ENCODE results near the gene CYP11A1. TPM values are rescaled to one million over a fixed set of nuclear protein-coding genes. Genes with fewer than 3 reads are reported as not detected.

The CYP11A1 gene
- total and polyA plus RNA-seq, 3 experiments from 2014 or later: not detected

- H3K4me1 Mint-ChIP-seq: peaks cover 14 to 66% (median 27%) of the 10 kb centered on the region in 3 donors
- peak overlapping the region in 4 of 8 donors; percentile 29 to 70 (median 55) for H3K27ac Mint-ChIP-seq
- DNase-seq: no peak
- H3K27me3 Mint-ChIP-seq: peaks cover 0 to 1% of the 10 kb centered on the region in 2 donors
- Histone ChIP-seq H3K9me3 (ENCODE audit: low read length) (no peaks in the 10 kb centered on the region), H3K27me3 (ENCODE audit: insufficient read depth, low read length, poor library complexity, severe bottlenecking) (no peaks in the 10 kb centered on the region), H3K36me3 (ENCODE audit: insufficient read depth, low read length) (no peaks in the 10 kb centered on the region), H3K27ac (ENCODE audit: low read depth, low read length) (no peak overlapping the region), H3K4me1 (ENCODE audit: insufficient read depth, low read length) (peaks cover 20% of the 10 kb centered on the region), H3K4me3 (ENCODE audit: low read length) (no peak overlapping the region)
- H3K4me3 Mint-ChIP-seq: no peak overlapping the region
- ChIA-PET CTCF (interaction anchor here (1.2 kb wide), 1 partner anchor 188 kb away, joined by 3 read pairs; no protein-coding TSS in a partner anchor), POLR2A (no interaction called here)
- no peaks in the 10 kb centered on the region for H3K36me3 Mint-ChIP-seq
- no peaks in the 10 kb centered on the region for H3K9me3 Mint-ChIP-seq
These were observed 51.3 kb downstream of the CYP11A1 start for GRCh38 chr15:74316141-74316540.

GRCh38 chr15:74315626-74316025 lies 51.8 kb downstream of the CYP11A1 start:
- DNase-seq: no peak
- Histone ChIP-seq H3K27ac (ENCODE audit: low read depth, low read length) (no peak overlapping the region), H3K9me3 (ENCODE audit: low read length) (no peaks in the 10 kb centered on the region), H3K36me3 (ENCODE audit: insufficient read depth, low read length) (no peaks in the 10 kb centered on the region), H3K4me1 (ENCODE audit: insufficient read depth, low read length) (peaks cover 20% of the 10 kb centered on the region), H3K4me3 (ENCODE audit: low read length) (no peak overlapping the region), H3K27me3 (ENCODE audit: insufficient read depth, low read length, poor library complexity, severe bottlenecking) (no peaks in the 10 kb centered on the region)
- H3K27me3 Mint-ChIP-seq: peaks cover 0 to 1% of the 10 kb centered on the region in 2 donors
- no peaks in the 10 kb centered on the region for H3K36me3 Mint-ChIP-seq
- no peaks in the 10 kb centered on the region for H3K9me3 Mint-ChIP-seq
- peak overlapping the region; percentile 3 to 53 (median 35) for H3K4me3 Mint-ChIP-seq
- ChIA-PET CTCF (interaction anchor here (0.9 to 1.2 kb wide), 2 partner anchors 177 to 187 kb away, joined by 3 read pairs; no protein-coding TSS in a partner anchor), POLR2A (interaction anchor here (0.6 kb wide), 1 partner anchor 1036 kb away, joined by 8 read pairs; no protein-coding TSS in a partner anchor)
- H3K27ac Mint-ChIP-seq: peak overlapping the region in 7 of 8 donors; percentile 2 to 86 (median 70)
- peaks cover 14 to 66% (median 27%) of the 10 kb centered on the region in 3 donors for H3K4me1 Mint-ChIP-seq

DNA sequence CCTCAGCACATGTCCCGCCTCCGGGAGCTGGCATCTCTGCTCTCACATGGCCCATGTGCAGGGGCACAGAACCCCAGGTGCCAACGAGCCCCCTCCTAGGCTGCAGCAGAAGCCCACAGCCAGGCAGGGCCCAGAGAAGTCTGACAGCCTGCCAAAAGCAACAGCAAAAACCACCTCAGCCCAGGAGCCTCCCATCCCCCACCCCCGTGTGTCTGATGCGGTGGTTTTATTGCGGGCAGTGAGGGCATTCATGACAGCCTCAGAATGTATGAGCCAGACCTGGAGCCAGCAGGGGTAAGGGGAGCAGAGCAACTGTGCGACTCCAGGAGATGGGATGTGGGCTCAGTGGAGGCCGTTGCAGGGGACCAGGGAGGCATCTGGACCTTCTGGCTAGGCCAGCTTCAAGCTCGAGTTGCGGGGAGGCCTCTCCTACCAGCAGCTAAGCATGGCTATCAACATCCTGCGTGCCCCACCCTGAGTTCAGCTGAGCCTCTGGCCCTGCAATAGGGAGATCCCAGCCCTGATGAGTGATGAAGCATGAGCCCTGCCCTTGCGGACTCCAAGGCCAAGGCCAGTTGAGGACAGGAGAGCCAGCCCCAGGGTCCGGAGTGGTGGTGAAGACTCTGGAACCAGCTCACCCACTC lies 52.5 kb downstream of the CYP11A1 start:
- no peak overlapping the region for H3K27ac ChIP-seq (ENCODE audit: low read depth, low read length)
- peak in 3 of 5 donors; percentile 24 to 61 (median 56) for DNase-seq
- CTCF ChIA-PET: interaction anchor here (0.7 to 1.2 kb wide), 3 partner anchors 176 to 187 kb away, joined by 3 read pairs; no protein-coding TSS in a partner anchor
- peaks cover 0 to 1% of the 10 kb centered on the region in 2 donors for H3K27me3 Mint-ChIP-seq
- H3K4me1 Mint-ChIP-seq: peaks cover 14 to 62% (median 24%) of the 10 kb centered on the region in 3 donors
- no peaks in the 10 kb centered on the region for H3K27me3 ChIP-seq (ENCODE audit: insufficient read depth, low read length, poor library complexity, severe bottlenecking)
- no peaks in the 10 kb centered on the region for H3K36me3 Mint-ChIP-seq
- peaks cover 20% of the 10 kb centered on the region for H3K4me1 ChIP-seq (ENCODE audit: insufficient read depth, low read length)
- peak overlapping the region in 7 of 8 donors; percentile 2 to 81 (median 56) for H3K27ac Mint-ChIP-seq
- POLR2A ChIA-PET: interaction anchor here (0.6 kb wide), 1 partner anchor 1036 kb away, joined by 8 read pairs; no protein-coding TSS in a partner anchor
- peak overlapping the region in 3 of 7 donors; percentile 14 to 77 (median 53) for H3K4me3 Mint-ChIP-seq
- no peaks in the 10 kb centered on the region for H3K9me3 Mint-ChIP-seq
- H3K36me3 ChIP-seq (ENCODE audit: insufficient read depth, low read length): no peaks in the 10 kb centered on the region
- no peaks in the 10 kb centered on the region for H3K9me3 ChIP-seq (ENCODE audit: low read length)
- H3K4me3 ChIP-seq (ENCODE audit: low read length): no peak overlapping the region

DNA sequence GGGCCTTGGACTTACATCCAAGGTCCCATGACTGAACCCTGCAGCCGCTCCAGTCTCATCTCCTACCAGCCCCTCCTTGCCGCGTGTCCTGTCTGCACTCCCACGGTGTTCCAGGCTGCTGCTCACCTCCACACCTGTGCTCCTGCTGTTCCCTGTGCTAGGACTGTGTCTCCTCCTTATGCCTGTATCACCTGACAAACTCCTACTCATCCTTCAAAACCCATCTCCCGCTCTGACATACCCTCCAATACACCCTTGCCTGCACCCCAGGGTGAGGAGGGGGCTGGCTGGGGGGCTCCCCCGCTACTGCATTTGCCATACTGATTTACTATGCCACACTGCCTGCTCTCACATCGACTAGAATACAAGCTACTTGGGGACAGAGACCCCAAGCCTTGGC lies 53.6 kb downstream of the CYP11A1 start:
- no peak for DNase-seq
- peak overlapping the region in 6 of 8 donors; percentile 6 to 94 (median 42) for H3K27ac Mint-ChIP-seq
- H3K4me3 Mint-ChIP-seq: no peak overlapping the region
- no peaks in the 10 kb centered on the region for H3K27me3 ChIP-seq (ENCODE audit: insufficient read depth, low read length, poor library complexity, severe bottlenecking)
- H3K9me3 ChIP-seq (ENCODE audit: low read length): no peaks in the 10 kb centered on the region
- H3K4me1 ChIP-seq (ENCODE audit: insufficient read depth, low read length): peaks cover 20% of the 10 kb centered on the region
- H3K4me3 ChIP-seq (ENCODE audit: low read length): no peak overlapping the region
- CTCF ChIA-PET: interaction anchor here (1.7 kb wide), 1 partner anchor 9 kb away, joined by 7 read pairs; no protein-coding TSS in a partner anchor
- H3K36me3 ChIP-seq (ENCODE audit: insufficient read depth, low read length): no peaks in the 10 kb centered on the region
- POLR2A ChIA-PET: no interaction called here
- no peaks in the 10 kb centered on the region for H3K36me3 Mint-ChIP-seq
- peaks cover 14 to 52% (median 24%) of the 10 kb centered on the region in 3 donors for H3K4me1 Mint-ChIP-seq
- H3K27me3 Mint-ChIP-seq: peaks cover 3 to 4% of the 10 kb centered on the region in 2 donors
- no peaks in the 10 kb centered on the region for H3K9me3 Mint-ChIP-seq
- H3K27ac ChIP-seq (ENCODE audit: low read depth, low read length): no peak overlapping the region

GRCh38 chr15:74312445-74313007 lies 54.9 kb downstream of the CYP11A1 start:
- H3K27me3 Mint-ChIP-seq: peaks cover 5 to 11% of the 10 kb centered on the region in 2 donors
- H3K9me3 ChIP-seq (ENCODE audit: low read length): no peaks in the 10 kb centered on the region
- ChIA-PET POLR2A (no interaction called here), CTCF (interaction anchor here (1.7 kb wide), 1 partner anchor 10 kb away, joined by 7 read pairs; no protein-coding TSS in a partner anchor)
- H3K36me3 Mint-ChIP-seq: no peaks in the 10 kb centered on the region
- H3K4me1 Mint-ChIP-seq: peaks cover 14 to 42% (median 24%) of the 10 kb centered on the region in 3 donors
- no peaks in the 10 kb centered on the region for H3K9me3 Mint-ChIP-seq
- H3K4me3 ChIP-seq (ENCODE audit: low read length): no peak overlapping the region
- H3K36me3 ChIP-seq (ENCODE audit: insufficient read depth, low read length): no peaks in the 10 kb centered on the region
- no peak overlapping the region for H3K27ac Mint-ChIP-seq
- no peak overlapping the region for H3K27ac ChIP-seq (ENCODE audit: low read depth, low read length)
- no peaks in the 10 kb centered on the region for H3K27me3 ChIP-seq (ENCODE audit: insufficient read depth, low read length, poor library complexity, severe bottlenecking)
- H3K4me3 Mint-ChIP-seq: no peak overlapping the region
- peaks cover 20% of the 10 kb centered on the region for H3K4me1 ChIP-seq (ENCODE audit: insufficient read depth, low read length)
- no peak for DNase-seq

GRCh38 chr15:74311734-74312444 lies 55.6 kb downstream of the CYP11A1 start:
- Mint-ChIP-seq H3K9me3 (no peaks in the 10 kb centered on the region), H3K4me1 (peaks cover 14 to 36% (median 22%) of the 10 kb centered on the region in 3 donors)

GRCh38 chr15:74307827-74308811 lies 59.3 kb downstream of the CYP11A1 start:
- no peaks in the 10 kb centered on the region for H3K9me3 Mint-ChIP-seq
- no peak for DNase-seq
- ChIA-PET CTCF (interaction anchor here (0.7 to 1.5 kb wide), 7 partner anchors 10 to 182 kb away, joined by 3 to 9 read pairs (median 3); no protein-coding TSS in a partner anchor), POLR2A (no interaction called here)
- peak overlapping the region in 1 of 8 donors; percentile 35 for H3K27ac Mint-ChIP-seq
- Histone ChIP-seq H3K4me1 (ENCODE audit: insufficient read depth, low read length) (no peaks in the 10 kb centered on the region), H3K27me3 (ENCODE audit: insufficient read depth, low read length, poor library complexity, severe bottlenecking) (peaks cover 3% of the 10 kb centered on the region), H3K27ac (ENCODE audit: low read depth, low read length) (no peak overlapping the region), H3K36me3 (ENCODE audit: insufficient read depth, low read length) (no peaks in the 10 kb centered on the region), H3K4me3 (ENCODE audit: low read length) (no peak overlapping the region), H3K9me3 (ENCODE audit: low read length) (no peaks in the 10 kb centered on the region)
- H3K4me3 Mint-ChIP-seq: no peak overlapping the region
- H3K4me1 Mint-ChIP-seq: peaks cover 0 to 4% (median 0%) of the 10 kb centered on the region in 3 donors
- no peaks in the 10 kb centered on the region for H3K36me3 Mint-ChIP-seq
- peaks cover 21 to 54% of the 10 kb centered on the region in 2 donors for H3K27me3 Mint-ChIP-seq

More at GRCh38 chr15:74311734-74312444, 55.6 kb downstream of the CYP11A1 start:
- Histone ChIP-seq H3K27me3 (ENCODE audit: insufficient read depth, low read length, poor library complexity, severe bottlenecking) (no peaks in the 10 kb centered on the region), H3K27ac (ENCODE audit: low read depth, low read length) (no peak overlapping the region), H3K4me1 (ENCODE audit: insufficient read depth, low read length) (peaks cover 20% of the 10 kb centered on the region), H3K4me3 (ENCODE audit: low read length) (no peak overlapping the region), H3K36me3 (ENCODE audit: insufficient read depth, low read length) (no peaks in the 10 kb centered on the region), H3K9me3 (ENCODE audit: low read length) (no peaks in the 10 kb centered on the region)
- Mint-ChIP-seq H3K4me3 (no peak overlapping the region), H3K27ac (no peak overlapping the region), H3K27me3 (peaks cover 11 to 18% of the 10 kb centered on the region in 2 donors), H3K36me3 (no peaks in the 10 kb centered on the region)
- CTCF ChIA-PET: no interaction called here
- POLR2A ChIA-PET: no interaction called here
- no peak for DNase-seq

All from CD8-positive, alpha-beta memory T cell (primary cell).